HEK293T (cell line): Measurements from ENCODE around the gene LUZP1.

Experiments
- CTCF ChIA-PET: fragments of 350-600 bp; formaldehyde crosslinking; extraction: SDS; loops from one replicate; lab custom pipeline; 2021; ENCODE audit warnings: antibody characterized with exemption, inconsistent platforms; lab: Yijun Ruan, JAX
- POLR2A ChIA-PET: fragments of 350-600 bp; formaldehyde crosslinking; extraction: SDS; loops from one replicate; lab custom pipeline; 2020; ENCODE audit warnings: antibody characterized with exemption, inconsistent platforms; lab: Yijun Ruan, JAX
- DNase-seq: peaks from one replicate; pipeline ENCODE4 v3.0.0; 2012; ENCODE audit warnings: mixed read lengths; ENCODE audit errors: extremely low spot score
- ARNT ChIP-seq: fragments of 450-650 bp; IDR thresholded peaks from 2 replicates; pipeline ENCODE4 v1.6.1; 2017; ENCODE audit warnings: mild to moderate bottlenecking
- BHLHE40 ChIP-seq: fragments of 450-650 bp; IDR thresholded peaks from 2 replicates; pipeline ENCODE4 v1.6.1; 2016; ENCODE audit warnings: mild to moderate bottlenecking, moderate library complexity, borderline replicate concordance
- CTBP1 ChIP-seq: fragments of 450-650 bp; IDR thresholded peaks from 2 replicates; pipeline ENCODE4 v1.6.1; 2016; ENCODE audit warnings: borderline replicate concordance
- ELF4 ChIP-seq: fragments of 450-650 bp; IDR thresholded peaks from 2 replicates; pipeline ENCODE4 v1.6.1; 2017; ENCODE audit warnings: antibody characterized with exemption
- FOXA1 ChIP-seq: fragments of 450-650 bp; IDR thresholded peaks from 2 replicates; pipeline ENCODE4 v1.6.1; 2016; ENCODE audit warnings: mild to moderate bottlenecking
- FOXK2 ChIP-seq: fragments of 450-650 bp; IDR thresholded peaks from 2 replicates; pipeline ENCODE4 v1.6.1; 2016; ENCODE audit warnings: mild to moderate bottlenecking
- FOXM1 ChIP-seq: fragments of 450-650 bp; IDR thresholded peaks from 2 replicates; pipeline ENCODE4 v1.6.1; 2017; ENCODE audit warnings: mild to moderate bottlenecking, borderline replicate concordance
- HDGF ChIP-seq: fragments of 450-650 bp; IDR thresholded peaks from 2 replicates; pipeline ENCODE4 v1.6.1; 2017; ENCODE audit warnings: antibody characterized with exemption, borderline replicate concordance
- L3MBTL2 ChIP-seq: fragments of 450-650 bp; conservative IDR thresholded peaks from 2 replicates; pipeline ENCODE4 v1.6.1; 2016; ENCODE audit warnings: mild to moderate bottlenecking
- LEF1 ChIP-seq: fragments of 450-650 bp; IDR thresholded peaks from 2 replicates; pipeline ENCODE4 v1.6.1; 2017; ENCODE audit warnings: mild to moderate bottlenecking, borderline replicate concordance
- NFRKB ChIP-seq: fragments of 450-650 bp; IDR thresholded peaks from 2 replicates; pipeline ENCODE4 v1.6.1; 2016; ENCODE audit warnings: mild to moderate bottlenecking, moderate library complexity
- PKNOX1 ChIP-seq: fragments of 450-650 bp; IDR thresholded peaks from 2 replicates; pipeline ENCODE4 v1.6.1; 2016
- SP1 ChIP-seq: fragments of 450-650 bp; IDR thresholded peaks from 2 replicates; pipeline ENCODE4 v1.6.1; 2017
- SUZ12 ChIP-seq: fragments of 450-650 bp; IDR thresholded peaks from 2 replicates; pipeline ENCODE4 v1.6.1; 2016; ENCODE audit warnings: mild to moderate bottlenecking
- TARDBP ChIP-seq: fragments of 450-650 bp; IDR thresholded peaks from 2 replicates; pipeline ENCODE4 v1.6.1; 2016
- ZNF384 ChIP-seq: fragments of 450-650 bp; IDR thresholded peaks from 2 replicates; pipeline ENCODE4 v1.6.1; 2016

The LUZP1 gene

GRCh38 chr1:23124259-23125026, 44.2 kb downstream of the LUZP1 start:
- TF ChIP-seq ZNF384 (no peak), PKNOX1 (no peak), CTBP1 (no peak), ARNT (no peak), BHLHE40 (no peak), HDGF (no peak), FOXK2 (no peak)
- no peak for DNase-seq
- CTCF ChIA-PET: no interaction called here
- POLR2A ChIA-PET: no interaction called here

GRCh38 chr1:23123528-23123927, 45.1 kb downstream of the LUZP1 start:
- ChIA-PET POLR2A (no interaction called here), CTCF (no interaction called here)
- TF ChIP-seq FOXK2 (no peak), TARDBP (no peak), BHLHE40 (no peak), SUZ12 (no peak), LEF1 (no peak), CTBP1 (no peak), ELF4 (no peak), HDGF (no peak), NFRKB (no peak), ZNF384 (no peak), ARNT (no peak), FOXA1 (no peak), L3MBTL2 (no peak), SP1 (no peak), FOXM1 (no peak), PKNOX1 (no peak)
- DNase-seq: no peak

- CTCF ChIA-PET: interaction anchor here (0.6 kb wide), 2 partner anchors 61 to 276 kb away, joined by 3 to 5 read pairs; no protein-coding TSS in a partner anchor
- POLR2A ChIA-PET: interaction anchor here (0.8 kb wide), 1 partner anchor 46 kb away, joined by 3 read pairs; the partner anchor contains the start of gene LUZP1
- no peak for TF ChIP-seq PKNOX1
- TF ChIP-seq HDGF: no peak
- no peak for TF ChIP-seq ELF4
- no peak for TF ChIP-seq L3MBTL2
- no peak for TF ChIP-seq FOXK2
- TF ChIP-seq CTBP1: no peak
- no peak for TF ChIP-seq SP1
- no peak for TF ChIP-seq BHLHE40
- TF ChIP-seq NFRKB: no peak
- no peak for TF ChIP-seq SUZ12
- TF ChIP-seq ZNF384: no peak
- TF ChIP-seq FOXA1: no peak
- TF ChIP-seq FOXM1: no peak
- no peak for TF ChIP-seq LEF1
- TF ChIP-seq ARNT: no peak
- no peak for TF ChIP-seq TARDBP
- DNase-seq: no peak
Observed at GRCh38 chr1:23122796-23123195, 45.9 kb downstream of the LUZP1 start.

GRCh38 chr1:23122023-23122748, 46.5 kb downstream of the LUZP1 start:
- CTCF ChIA-PET: interaction anchor here (0.6 kb wide), 1 partner anchor 277 kb away, joined by 3 read pairs; no protein-coding TSS in a partner anchor
- peak; percentile 19 for DNase-seq
- POLR2A ChIA-PET: interaction anchor here (0.8 kb wide), 1 partner anchor 47 kb away, joined by 3 read pairs; the partner anchor contains the start of gene LUZP1
- TF ChIP-seq FOXK2 (no peak), PKNOX1 (no peak), ARNT (no peak), NFRKB (no peak), CTBP1 (no peak), ELF4 (no peak), SUZ12 (no peak), LEF1 (no peak), TARDBP (no peak), ZNF384 (no peak), SP1 (no peak), BHLHE40 (no peak), FOXA1 (no peak), L3MBTL2 (no peak), HDGF (no peak), FOXM1 (no peak)
